Ishikawa (cell line): ENCODE results near the gene EXOC4.

Experiments used
- EP300 ChIP-seq: IDR thresholded peaks from 2 replicates; pipeline ENCODE4 v1.6.1; 2012; ENCODE audit warnings: borderline replicate concordance
- NFIC ChIP-seq: IDR thresholded peaks from 2 replicates; pipeline ENCODE4 v1.6.1; 2012
- RAD21 ChIP-seq: IDR thresholded peaks from 2 replicates; pipeline ENCODE4 v1.6.1; 2012; ENCODE audit warnings: low read depth
- REST ChIP-seq: IDR thresholded peaks from 2 replicates; pipeline ENCODE4 v1.6.1; 2012; ENCODE audit warnings: low read depth, mild to moderate bottlenecking

DNA sequence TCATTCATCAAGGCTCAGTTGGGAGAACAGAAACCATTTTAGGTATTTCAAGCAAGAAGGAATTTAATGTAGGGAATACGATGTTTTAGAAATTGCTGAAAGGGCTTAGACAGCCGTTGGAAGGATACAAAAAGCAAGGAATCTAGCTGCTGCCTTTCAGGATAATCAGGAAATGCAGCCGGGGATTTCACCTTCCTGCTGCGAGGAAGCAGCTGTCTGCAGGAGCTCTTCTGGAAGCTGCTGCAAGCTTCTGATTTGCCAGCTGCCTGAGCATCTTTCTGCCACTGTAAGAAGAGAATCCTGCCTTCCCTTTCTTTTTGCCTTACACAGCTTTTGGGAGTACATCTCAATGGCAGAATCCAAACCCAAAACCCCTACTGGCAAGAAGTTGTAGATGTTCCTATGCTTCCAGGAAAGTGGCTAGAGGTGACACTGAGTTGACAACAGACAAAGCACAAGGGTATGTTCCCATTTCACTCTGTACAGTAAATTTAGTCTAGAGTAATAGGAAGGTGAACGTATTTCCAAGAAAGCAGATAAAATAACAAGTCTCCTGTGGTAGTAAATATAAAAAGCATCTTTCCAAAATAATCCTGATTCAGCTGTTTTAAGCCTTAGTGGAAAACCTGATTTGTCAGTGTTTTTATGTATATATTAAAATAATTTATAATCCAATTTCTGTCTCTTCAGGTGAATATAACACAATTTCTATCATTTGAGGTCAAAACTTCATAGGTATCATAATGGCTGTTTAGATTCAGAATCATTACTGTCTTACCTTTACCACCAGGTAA is 725.8 kb downstream of the EXOC4 start:
- TF ChIP-seq EP300, result no peak
- no peak for TF ChIP-seq RAD21
- no peak for TF ChIP-seq NFIC
- no peak for TF ChIP-seq REST
